ENCODE results near the gene CDON.
"Not testable (repeated sequence)": the region's sequence is repeated elsewhere in the genome, so short reads cannot be mapped to it uniquely, and the experiment has no call there.

CDON gene

GRCh38 chr11:126046570-126047195, 16.0 kb downstream of the CDON start:
- no peak for DNase-seq (ENCODE audit: low read depth)

- no peak for DNase-seq (ENCODE audit: low read depth)
These were observed 23.0 kb downstream of the CDON start for GRCh38 chr11:126039485-126040271.

GRCh38 chr11:126035718-126036117, 26.9 kb downstream of the CDON start:
- DNase-seq (ENCODE audit: low read depth): no peak

- DNase-seq (ENCODE audit: low read depth): no peak
These were observed 27.7 kb downstream of the CDON start for GRCh38 chr11:126034933-126035425.

GRCh38 chr11:126034039-126034932, 28.4 kb downstream of the CDON start:
- no peak for DNase-seq (ENCODE audit: low read depth)

GRCh38 chr11:126032375-126032774, 30.3 kb downstream of the CDON start:
- no peak for DNase-seq (ENCODE audit: low read depth)

GRCh38 chr11:126029805-126030204, 32.9 kb downstream of the CDON start:
- no peak for DNase-seq (ENCODE audit: low read depth)

GRCh38 chr11:126029237-126029636, 33.4 kb downstream of the CDON start:
- DNase-seq (ENCODE audit: low read depth): no peak

- DNase-seq (ENCODE audit: low read depth): not testable (repeated sequence)
These were observed 34.1 kb downstream of the CDON start for GRCh38 chr11:126028534-126028933.

- no peak for DNase-seq (ENCODE audit: low read depth)
These were observed 36.1 kb downstream of the CDON start for GRCh38 chr11:126026579-126026978.

- DNase-seq (ENCODE audit: low read depth): no peak
These were observed 36.8 kb downstream of the CDON start for GRCh38 chr11:126025822-126026221.

- no peak for DNase-seq (ENCODE audit: low read depth)
These were observed 38.5 kb downstream of the CDON start for GRCh38 chr11:126024123-126024522.

- DNase-seq (ENCODE audit: low read depth): no peak
These were observed 49.8 kb downstream of the CDON start for GRCh38 chr11:126012852-126013251.

GRCh38 chr11:126011754-126012153, 50.9 kb downstream of the CDON start:
- no peak for DNase-seq (ENCODE audit: low read depth)

GRCh38 chr11:126011265-126011664, 51.4 kb downstream of the CDON start:
- DNase-seq (ENCODE audit: low read depth): no peak

GRCh38 chr11:126008956-126009355, 53.7 kb downstream of the CDON start:
- no peak for DNase-seq (ENCODE audit: low read depth)

GRCh38 chr11:126007238-126007637, 55.4 kb downstream of the CDON start:
- DNase-seq (ENCODE audit: low read depth): no peak

- no peak for DNase-seq (ENCODE audit: low read depth)
These were observed 56.6 kb downstream of the CDON start for GRCh38 chr11:126006068-126006467.

GRCh38 chr11:126002181-126002580, 60.5 kb downstream of the CDON start:
- no peak for DNase-seq (ENCODE audit: low read depth)

GRCh38 chr11:125999234-125999880, 63.3 kb downstream of the CDON start:
- no peak for DNase-seq (ENCODE audit: low read depth)

GRCh38 chr11:125998267-125998666, 64.4 kb downstream of the CDON start:
- DNase-seq (ENCODE audit: low read depth): no peak

GRCh38 chr11:125995313-125995712, 67.4 kb downstream of the CDON start:
- no peak for DNase-seq (ENCODE audit: low read depth)

Measured in stimulated activated CD8-positive, alpha-beta memory T cell treated with anti-CD3 and anti-CD28 coated beads, Interleukin-12 subunit alpha, Interleukin-12 subunit beta, amount 100 ng/mL, for 4 hours (primary cell).